HL-60 (cell line): Measurements from ENCODE around the gene AQP1.

Source experiments
- DNase-seq, 2 experiments: peaks; one replicate each; pipeline ENCODE4 v3.0.0-alpha.2; 2010 to 2020; ENCODE audit warnings: low read depth in 1 of 2, low spot score in 1 of 2
- H3K27ac ChIP-seq: fragments of 250-450 bp; sonication (Bioruptor Pico); replicated peaks from 2 replicates; pipeline ENCODE4 v1.5.1; 2020; ENCODE audit warnings: mild to moderate bottlenecking, moderate library complexity
- H3K27me3 ChIP-seq: fragments of 250-450 bp; sonication (Bioruptor Pico); 2 replicates; pipeline ENCODE4 v1.5.1; 2021; ENCODE audit warnings: mild to moderate bottlenecking, moderate library complexity; ENCODE audit not compliant: insufficient read depth, poor library complexity, severe bottlenecking
- H3K4me3 ChIP-seq: replicated peaks from 2 replicates; pipeline ENCODE4 v1.5.1; 2011; ENCODE audit warnings: mild to moderate bottlenecking, control low read depth, low read length; ENCODE audit not compliant: insufficient read depth
- GABPA ChIP-seq: IDR thresholded peaks from 2 replicates; pipeline ENCODE4 v1.6.1; 2012; ENCODE audit warnings: low read depth
- POLR2AphosphoS5 ChIP-seq: IDR thresholded peaks from 2 replicates; pipeline ENCODE4 v1.6.1; 2012; ENCODE audit warnings: low read depth
- SPI1 ChIP-seq: IDR thresholded peaks from 2 replicates; pipeline ENCODE4 v1.6.1; 2012; ENCODE audit warnings: low read depth, mild to moderate bottlenecking, borderline replicate concordance
- TF ChIP-seq, protein P1 (sequence below): IDR thresholded peaks from one replicate; pipeline ENCODE4 v1.5.1; 2011; ENCODE audit warnings: low read length, control low read depth, inconsistent platforms; ENCODE audit not compliant: insufficient read depth
- TF ChIP-seq, protein P2 (sequence below): IDR thresholded peaks from 2 replicates; pipeline ENCODE4 v1.6.1; 2012; ENCODE audit warnings: low read depth; ENCODE audit not compliant: insufficient replicate concordance

The AQP1 gene

DNA sequence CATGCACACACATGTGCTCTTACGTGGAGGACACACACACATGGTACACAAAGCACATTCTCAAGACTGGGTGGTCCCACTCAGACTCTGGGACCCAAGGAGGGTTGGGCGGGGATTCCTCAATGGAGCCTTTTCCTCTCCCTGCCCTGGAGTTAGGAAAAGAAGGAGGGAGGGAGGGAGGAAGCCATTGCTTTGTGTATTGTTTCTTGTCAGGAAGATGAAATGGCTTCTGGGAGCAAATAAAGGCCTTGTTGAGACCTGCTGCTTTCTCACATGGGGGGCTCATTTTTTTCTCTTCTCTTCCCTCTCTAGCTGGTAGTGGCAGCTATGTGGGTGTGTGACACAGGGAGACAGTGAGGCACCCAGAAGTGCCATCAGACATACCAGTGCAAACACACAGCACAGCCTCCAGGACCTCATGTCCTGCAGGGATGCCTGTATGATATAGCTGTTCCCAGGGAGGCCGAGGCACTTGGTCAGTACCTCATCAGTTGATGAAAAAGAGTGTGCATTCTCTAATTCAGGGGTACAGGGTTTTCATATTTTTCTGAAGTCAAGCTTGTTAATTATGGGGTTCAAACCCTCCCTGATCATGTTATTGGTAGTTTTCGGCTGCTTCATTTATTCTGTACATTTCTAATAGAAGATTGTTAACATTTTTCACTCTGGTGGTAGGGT, 5.7 kb downstream of the AQP1 start:
- Histone ChIP-seq H3K27me3 (no peaks in the 10 kb centered on the region), H3K4me3 (no peak overlapping the region), H3K27ac (no peak overlapping the region)
- TF ChIP-seq, protein P1, sequence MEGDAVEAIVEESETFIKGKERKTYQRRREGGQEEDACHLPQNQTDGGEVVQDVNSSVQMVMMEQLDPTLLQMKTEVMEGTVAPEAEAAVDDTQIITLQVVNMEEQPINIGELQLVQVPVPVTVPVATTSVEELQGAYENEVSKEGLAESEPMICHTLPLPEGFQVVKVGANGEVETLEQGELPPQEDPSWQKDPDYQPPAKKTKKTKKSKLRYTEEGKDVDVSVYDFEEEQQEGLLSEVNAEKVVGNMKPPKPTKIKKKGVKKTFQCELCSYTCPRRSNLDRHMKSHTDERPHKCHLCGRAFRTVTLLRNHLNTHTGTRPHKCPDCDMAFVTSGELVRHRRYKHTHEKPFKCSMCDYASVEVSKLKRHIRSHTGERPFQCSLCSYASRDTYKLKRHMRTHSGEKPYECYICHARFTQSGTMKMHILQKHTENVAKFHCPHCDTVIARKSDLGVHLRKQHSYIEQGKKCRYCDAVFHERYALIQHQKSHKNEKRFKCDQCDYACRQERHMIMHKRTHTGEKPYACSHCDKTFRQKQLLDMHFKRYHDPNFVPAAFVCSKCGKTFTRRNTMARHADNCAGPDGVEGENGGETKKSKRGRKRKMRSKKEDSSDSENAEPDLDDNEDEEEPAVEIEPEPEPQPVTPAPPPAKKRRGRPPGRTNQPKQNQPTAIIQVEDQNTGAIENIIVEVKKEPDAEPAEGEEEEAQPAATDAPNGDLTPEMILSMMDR, result no peak
- TF ChIP-seq GABPA, result no peak
- TF ChIP-seq, protein P2, sequence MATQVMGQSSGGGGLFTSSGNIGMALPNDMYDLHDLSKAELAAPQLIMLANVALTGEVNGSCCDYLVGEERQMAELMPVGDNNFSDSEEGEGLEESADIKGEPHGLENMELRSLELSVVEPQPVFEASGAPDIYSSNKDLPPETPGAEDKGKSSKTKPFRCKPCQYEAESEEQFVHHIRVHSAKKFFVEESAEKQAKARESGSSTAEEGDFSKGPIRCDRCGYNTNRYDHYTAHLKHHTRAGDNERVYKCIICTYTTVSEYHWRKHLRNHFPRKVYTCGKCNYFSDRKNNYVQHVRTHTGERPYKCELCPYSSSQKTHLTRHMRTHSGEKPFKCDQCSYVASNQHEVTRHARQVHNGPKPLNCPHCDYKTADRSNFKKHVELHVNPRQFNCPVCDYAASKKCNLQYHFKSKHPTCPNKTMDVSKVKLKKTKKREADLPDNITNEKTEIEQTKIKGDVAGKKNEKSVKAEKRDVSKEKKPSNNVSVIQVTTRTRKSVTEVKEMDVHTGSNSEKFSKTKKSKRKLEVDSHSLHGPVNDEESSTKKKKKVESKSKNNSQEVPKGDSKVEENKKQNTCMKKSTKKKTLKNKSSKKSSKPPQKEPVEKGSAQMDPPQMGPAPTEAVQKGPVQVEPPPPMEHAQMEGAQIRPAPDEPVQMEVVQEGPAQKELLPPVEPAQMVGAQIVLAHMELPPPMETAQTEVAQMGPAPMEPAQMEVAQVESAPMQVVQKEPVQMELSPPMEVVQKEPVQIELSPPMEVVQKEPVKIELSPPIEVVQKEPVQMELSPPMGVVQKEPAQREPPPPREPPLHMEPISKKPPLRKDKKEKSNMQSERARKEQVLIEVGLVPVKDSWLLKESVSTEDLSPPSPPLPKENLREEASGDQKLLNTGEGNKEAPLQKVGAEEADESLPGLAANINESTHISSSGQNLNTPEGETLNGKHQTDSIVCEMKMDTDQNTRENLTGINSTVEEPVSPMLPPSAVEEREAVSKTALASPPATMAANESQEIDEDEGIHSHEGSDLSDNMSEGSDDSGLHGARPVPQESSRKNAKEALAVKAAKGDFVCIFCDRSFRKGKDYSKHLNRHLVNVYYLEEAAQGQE, result no peak
- TF ChIP-seq SPI1, result no peak
- TF ChIP-seq POLR2AphosphoS5, result no peak
- DNase-seq, result no peak

- Histone ChIP-seq H3K27ac (no peak overlapping the region), H3K27me3 (no peaks in the 10 kb centered on the region), H3K4me3 (no peak overlapping the region)
- TF ChIP-seq, protein P1, result no peak
- TF ChIP-seq, protein P2, result no peak
- TF ChIP-seq GABPA (no peak), POLR2AphosphoS5 (no peak), SPI1 (no peak)
- no peak for DNase-seq
Measured at GRCh38 chr7:30918676-30919075, 7.0 kb downstream of the AQP1 start.

DNA sequence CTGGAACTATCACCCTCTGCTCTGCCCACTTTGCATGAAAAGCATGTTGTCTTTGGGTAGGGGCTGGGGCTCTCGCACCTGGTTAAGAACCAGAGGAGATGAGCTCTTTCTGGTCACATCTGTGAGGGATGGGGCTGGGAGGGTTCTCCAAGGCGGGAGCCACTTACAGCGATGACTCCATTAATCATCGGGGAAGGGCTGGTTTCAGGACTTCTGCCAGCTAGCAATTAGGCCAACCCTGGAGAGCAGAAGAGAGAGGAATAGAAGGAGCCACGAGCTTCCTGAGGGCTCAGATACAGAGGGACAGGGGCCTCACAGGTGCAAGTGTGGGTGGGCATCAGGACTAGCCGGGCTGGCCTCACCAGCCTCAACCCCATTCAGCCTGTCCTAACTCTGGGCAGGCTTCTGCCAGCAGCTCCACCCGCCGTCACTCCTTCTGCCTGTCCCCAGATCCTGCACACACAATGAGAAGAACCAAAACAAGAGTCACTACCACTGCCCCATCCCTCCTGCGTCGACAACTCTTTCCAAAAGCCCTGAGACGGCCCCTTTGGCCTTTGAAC, 8.4 kb downstream of the AQP1 start:
- DNase-seq, result no peak
- Histone ChIP-seq H3K4me3 (no peak overlapping the region), H3K27ac (no peak overlapping the region), H3K27me3 (no peaks in the 10 kb centered on the region)
- TF ChIP-seq GABPA (no peak), SPI1 (no peak), POLR2AphosphoS5 (no peak)
- TF ChIP-seq, protein P2, result no peak
- TF ChIP-seq, protein P1, result no peak
